Measurements from ENCODE around the gene CALHM6.

CALHM6 gene

DNA sequence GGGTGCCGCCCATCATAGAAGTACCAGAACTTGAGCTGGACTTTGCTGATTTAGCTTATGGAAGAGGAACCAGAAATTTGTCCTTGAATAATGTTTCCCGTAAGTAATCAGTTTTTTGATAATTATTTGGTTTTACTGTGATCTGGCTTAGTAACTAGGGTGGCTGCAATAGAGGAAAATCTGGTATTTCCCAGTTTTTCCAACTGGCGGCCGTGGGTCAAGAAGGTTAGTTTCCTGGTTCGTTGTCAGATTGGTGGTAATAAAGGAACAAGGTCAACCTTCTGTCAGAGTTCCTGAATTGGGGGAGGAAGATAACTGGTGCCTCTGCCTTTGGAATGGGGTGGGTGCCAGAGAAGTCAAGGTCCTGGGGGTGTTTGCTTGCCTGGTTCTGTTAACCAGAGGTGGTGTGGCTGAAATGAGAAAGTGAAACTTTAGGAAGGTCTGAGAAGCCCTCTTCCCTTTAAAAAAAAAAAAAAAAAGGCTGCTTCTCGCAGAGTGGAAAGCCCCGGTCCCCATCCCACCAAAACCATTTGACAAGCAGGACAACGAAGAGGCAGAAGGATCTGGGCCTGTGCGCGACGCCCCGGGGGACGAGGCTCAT is at the start of gene CALHM6:
Gene CALHM6, plus strand, starts transcription at position 45 of the 601 bp plus-strand sequence. Its CDS starts 555 bp downstream, at position 600.
- DNase-seq (ENCODE audit: low read depth) = no peak
- H3K4me3 ChIP-seq (ENCODE audit: low read depth, low read length) = peak within 1 kb of the TSS; percentile 42

DNA sequence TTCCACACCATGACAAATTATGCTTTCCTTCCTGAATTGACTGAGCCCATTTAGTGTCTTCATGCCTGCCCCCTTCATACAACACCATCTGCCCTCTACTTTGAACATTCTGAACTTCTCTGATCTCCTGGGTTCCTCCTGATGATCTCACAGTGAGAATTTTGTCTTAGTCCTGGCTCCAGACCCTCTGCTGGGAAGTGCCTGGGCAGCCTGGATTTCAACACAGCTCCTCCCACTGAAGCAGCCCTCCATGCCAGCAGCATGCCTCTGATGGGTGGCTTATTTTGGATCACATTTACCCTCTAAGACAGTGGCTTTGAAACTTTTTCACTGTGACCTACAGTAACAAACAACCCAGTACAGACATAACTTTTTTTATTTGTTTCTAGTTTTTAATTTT is 48.9 kb upstream of the CALHM6 start:
- H3K4me3 ChIP-seq (ENCODE audit: low read depth, low read length) = no peak overlapping the region
- no peak for DNase-seq (ENCODE audit: low read depth)

DNA sequence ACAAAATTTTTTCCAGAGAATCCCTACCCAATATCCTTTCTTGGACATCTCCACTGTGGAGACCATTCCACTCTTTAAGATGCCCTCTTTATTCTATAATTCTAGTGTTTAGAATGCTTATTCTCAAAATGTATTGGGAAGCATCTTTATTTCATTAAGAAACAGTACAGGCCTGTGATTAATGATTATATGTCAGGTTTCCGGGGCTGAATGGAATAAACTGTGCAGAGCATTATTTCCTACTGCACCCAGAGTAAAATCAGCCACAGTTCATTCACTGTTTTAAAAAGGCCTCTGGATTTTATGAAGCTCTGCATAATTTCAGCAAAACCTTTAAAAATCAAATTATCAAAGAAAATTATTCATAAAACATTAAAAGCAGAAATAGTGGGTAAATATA is 47.8 kb upstream of the CALHM6 start:
- no peak overlapping the region for H3K4me3 ChIP-seq (ENCODE audit: low read depth, low read length)
- no peak for DNase-seq (ENCODE audit: low read depth)

- H3K4me3 ChIP-seq (ENCODE audit: low read depth, low read length) = no peak overlapping the region
- DNase-seq (ENCODE audit: low read depth) = no peak
These were observed 43.5 kb upstream of the CALHM6 start for GRCh38 chr6:116417661-116418060.

GRCh38 chr6:116419069-116419786 is 41.9 kb upstream of the CALHM6 start:
- no peak overlapping the region for H3K4me3 ChIP-seq (ENCODE audit: low read depth, low read length)
- DNase-seq (ENCODE audit: low read depth) = no peak

GRCh38 chr6:116420341-116420740 is 40.8 kb upstream of the CALHM6 start:
- no peak for DNase-seq (ENCODE audit: low read depth)
- H3K4me3 ChIP-seq (ENCODE audit: low read depth, low read length) = no peak overlapping the region

DNA sequence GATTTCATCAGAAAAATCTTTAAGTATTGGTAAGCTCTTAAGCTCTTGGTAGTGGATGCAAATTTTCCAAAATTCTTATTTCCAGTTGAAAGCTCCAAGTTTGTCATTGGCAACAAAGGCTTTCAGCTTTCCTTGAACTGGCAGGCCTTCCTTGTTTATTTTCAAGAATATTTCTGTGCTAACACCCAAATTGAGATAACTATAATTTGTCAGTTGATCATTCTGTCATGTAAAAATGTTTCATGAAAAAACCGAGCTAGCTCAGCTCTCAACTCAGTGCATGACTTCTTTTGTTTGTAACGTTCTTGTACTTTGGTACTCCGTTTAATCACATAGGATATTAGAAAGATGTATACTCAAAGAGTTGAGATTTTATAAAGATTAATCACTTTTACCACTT is 38.9 kb upstream of the CALHM6 start:
- DNase-seq (ENCODE audit: low read depth) = no peak
- H3K4me3 ChIP-seq (ENCODE audit: low read depth, low read length) = no peak overlapping the region

- DNase-seq (ENCODE audit: low read depth) = no peak
- no peak overlapping the region for H3K4me3 ChIP-seq (ENCODE audit: low read depth, low read length)
These were observed 37.2 kb upstream of the CALHM6 start for GRCh38 chr6:116424001-116424400.

DNA sequence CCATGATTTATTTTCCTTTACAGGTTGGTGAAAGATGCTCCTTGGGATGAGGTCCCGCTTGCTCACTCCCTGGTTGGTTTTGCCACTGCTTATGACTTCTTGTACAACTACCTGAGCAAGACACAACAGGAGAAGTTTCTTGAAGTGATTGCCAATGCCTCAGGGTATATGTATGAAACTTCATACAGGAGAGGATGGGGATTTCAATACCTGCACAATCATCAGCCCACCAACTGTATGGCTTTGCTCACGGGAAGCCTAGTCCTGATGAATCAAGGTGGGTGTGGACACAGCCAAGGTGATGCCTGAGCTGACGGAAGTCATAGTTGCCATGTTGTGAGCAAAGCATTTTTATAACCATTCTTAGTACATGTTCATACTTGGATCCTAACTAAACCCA is 34.6 kb upstream of the CALHM6 start:
- no peak for DNase-seq (ENCODE audit: low read depth)
- H3K4me3 ChIP-seq (ENCODE audit: low read depth, low read length) = no peak overlapping the region

GRCh38 chr6:116429111-116429510 is 32.1 kb upstream of the CALHM6 start:
- no peak overlapping the region for H3K4me3 ChIP-seq (ENCODE audit: low read depth, low read length)
- DNase-seq (ENCODE audit: low read depth) = no peak

DNA sequence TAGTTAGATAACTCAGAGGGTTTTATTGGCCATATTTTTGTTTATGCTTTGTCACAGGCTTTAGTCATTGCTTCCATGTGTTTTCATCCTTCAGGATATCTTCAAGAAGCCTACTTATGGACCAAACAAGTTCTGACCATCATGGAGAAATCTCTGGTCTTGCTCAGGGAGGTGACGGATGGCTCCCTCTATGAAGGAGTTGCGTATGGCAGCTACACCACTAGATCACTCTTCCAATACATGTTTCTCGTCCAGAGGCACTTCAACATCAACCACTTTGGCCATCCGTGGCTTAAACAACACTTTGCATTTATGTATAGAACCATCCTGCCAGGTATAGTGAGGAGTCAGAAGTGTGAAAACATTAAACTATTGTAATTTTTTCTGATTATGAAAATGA is 30.3 kb upstream of the CALHM6 start:
- no peak overlapping the region for H3K4me3 ChIP-seq (ENCODE audit: low read depth, low read length)
- DNase-seq (ENCODE audit: low read depth) = no peak

DNA sequence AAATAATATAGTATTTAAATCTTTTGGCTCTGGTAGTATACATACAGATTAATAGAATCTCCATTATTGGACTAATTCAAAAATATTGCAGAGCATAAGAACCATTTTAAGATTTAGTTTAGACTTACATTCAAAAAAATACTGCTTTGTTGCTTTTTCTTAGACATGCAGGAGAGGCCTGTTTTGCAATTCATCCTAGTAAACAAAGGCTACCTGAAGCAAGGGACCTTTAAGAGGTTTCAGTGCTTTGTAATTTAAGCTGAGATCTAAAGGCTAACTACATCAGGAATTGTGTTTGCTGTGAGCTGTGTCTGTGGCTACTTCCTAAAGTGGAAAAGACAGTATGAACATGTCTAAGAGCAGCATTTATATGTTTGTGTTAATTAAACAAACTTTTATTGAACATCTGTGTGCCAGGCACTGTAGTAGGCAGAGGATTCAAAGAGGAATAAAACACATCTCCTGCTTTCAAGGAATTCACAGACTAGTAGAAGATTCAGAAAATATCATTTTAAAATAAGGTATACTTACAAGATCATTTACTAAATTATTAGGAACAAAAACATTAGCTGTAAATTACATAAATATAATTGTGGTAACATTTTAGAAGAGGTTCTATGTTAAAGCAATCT is 29.1 kb upstream of the CALHM6 start:
- DNase-seq (ENCODE audit: low read depth) = no peak
- H3K4me3 ChIP-seq (ENCODE audit: low read depth, low read length) = no peak overlapping the region

DNA sequence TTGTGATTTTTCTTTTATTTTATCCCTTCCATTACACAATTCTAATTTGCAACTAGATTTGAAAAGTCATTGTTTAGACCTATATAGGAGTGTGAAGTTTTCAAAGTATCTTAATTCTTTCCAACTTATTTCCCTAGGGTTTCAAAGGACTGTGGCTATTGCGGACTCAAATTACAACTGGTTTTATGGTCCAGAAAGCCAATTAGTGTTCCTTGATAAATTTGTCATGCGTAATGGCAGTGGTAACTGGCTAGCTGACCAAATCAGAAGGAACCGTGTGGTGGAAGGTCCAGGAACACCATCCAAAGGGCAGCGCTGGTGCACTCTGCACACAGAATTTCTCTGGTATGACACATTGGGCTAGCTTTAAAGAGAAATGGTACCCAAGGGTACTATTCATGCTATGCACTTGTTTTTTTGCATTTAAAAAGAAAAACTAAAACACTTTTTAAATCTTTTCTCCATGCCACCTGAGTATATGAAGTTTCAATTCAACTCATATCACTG is 27.9 kb upstream of the CALHM6 start:
- H3K4me3 ChIP-seq (ENCODE audit: low read depth, low read length) = no peak overlapping the region
- no peak for DNase-seq (ENCODE audit: low read depth)

DNA sequence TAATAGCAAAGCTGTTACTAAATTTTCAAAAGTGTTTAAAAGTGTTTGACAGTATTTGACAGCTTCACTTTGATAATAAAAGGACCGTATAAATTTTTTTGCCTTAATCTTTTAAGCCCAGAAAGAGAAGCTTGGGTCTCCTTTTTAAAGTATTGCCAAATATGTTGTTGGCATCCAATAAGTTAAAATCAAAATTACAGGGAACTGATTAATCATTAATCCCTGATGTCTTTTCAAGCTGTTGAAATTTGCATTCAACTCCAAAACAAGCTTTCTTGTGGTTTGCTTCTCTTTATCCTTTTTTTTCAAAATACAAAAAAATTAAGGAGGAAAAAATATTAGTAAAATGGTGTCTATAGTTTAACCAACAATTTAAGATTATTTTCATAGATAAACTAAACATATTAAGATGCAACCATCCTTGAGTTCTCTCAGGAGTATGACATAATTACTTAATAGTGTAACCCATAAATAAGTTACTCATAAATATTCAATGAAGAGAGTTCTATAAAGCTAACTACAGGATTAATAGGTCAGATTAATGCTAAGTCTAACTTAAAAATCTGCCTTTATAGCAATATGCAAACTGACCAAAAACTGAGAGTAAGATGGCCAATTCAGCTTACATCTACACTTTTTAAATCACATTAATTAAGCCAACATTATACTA is 27.0 kb upstream of the CALHM6 start:
- H3K4me3 ChIP-seq (ENCODE audit: low read depth, low read length) = no peak overlapping the region
- DNase-seq (ENCODE audit: low read depth) = no peak

DNA sequence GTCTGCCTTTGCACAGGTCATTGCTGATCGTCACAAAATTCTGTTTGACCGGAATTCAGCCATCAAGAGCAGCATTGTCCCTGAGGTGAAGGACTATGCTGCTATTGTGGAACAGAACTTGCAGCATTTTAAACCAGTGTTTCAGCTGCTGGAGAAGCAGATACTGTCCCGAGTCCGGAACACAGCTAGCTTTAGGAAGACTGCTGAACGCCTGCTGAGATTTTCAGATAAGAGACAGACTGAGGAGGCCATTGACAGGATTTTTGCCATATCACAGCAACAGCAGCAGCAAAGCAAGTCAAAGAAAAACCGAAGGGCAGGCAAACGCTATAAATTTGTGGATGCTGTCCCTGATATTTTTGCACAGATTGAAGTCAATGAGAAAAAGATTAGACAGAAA is 24.6 kb upstream of the CALHM6 start:
- no peak overlapping the region for H3K4me3 ChIP-seq (ENCODE audit: low read depth, low read length)
- no peak for DNase-seq (ENCODE audit: low read depth)

DNA sequence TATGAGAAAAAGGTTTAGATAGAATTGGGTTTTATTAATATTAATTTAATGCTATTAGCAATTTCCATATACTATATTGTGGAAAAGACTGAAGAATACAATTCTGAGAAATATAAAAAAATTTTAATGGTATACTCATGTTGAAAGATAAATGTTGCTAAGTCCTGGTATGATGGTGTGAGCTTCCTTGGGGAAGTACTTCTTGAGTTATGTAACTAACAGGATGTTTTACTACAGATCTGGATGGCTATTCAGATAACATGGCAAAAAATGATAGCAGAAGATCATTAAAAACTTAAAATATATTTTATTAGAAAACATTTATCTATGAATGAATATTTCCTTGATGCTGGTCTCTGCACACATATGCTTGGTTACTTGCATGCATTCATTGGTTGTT is 23.5 kb upstream of the CALHM6 start:
- no peak for DNase-seq (ENCODE audit: low read depth)
- no peak overlapping the region for H3K4me3 ChIP-seq (ENCODE audit: low read depth, low read length)

DNA sequence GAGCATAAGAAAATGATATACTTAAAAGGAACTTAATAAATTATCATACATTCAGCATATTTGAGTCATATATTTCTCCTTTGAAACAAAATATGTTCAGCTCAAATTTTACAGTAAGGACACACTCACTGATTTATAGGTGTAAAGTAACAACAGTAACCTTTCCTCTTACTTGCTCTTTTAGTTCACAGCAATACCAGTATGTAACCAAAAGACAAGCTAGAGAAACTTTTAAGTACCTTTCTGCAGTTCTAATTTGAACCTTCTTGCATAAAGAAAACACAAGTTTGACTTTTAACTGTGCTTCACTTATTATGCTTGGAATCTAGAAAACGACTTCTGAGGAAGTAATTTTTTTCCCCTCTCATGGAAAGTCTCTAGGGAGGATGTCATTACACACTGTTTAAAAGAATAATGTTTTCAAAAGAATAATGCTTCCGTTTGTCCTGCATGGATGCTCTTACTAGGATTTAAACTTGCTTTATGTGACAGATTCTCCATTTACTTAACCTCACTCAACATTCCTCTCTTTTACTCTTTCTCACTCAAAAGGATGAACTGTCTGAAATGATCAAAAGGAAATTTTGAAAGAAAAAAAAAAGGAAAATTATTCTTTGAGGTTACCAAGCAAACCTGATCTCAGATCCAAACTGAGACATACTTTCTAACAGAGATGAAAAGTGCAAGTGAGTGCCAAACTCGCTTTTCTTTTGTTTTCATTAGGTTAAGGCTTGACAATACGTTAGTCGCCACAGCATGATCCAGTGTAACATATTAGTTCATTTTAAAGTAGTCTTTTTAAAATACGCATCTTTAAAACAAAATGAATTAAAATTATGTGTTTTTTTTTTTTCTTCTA is 22.4 kb upstream of the CALHM6 start:
- no peak overlapping the region for H3K4me3 ChIP-seq (ENCODE audit: low read depth, low read length)
- DNase-seq (ENCODE audit: low read depth) = no peak

- no peak overlapping the region for H3K4me3 ChIP-seq (ENCODE audit: low read depth, low read length)
- no peak for DNase-seq (ENCODE audit: low read depth)
These were observed 21.6 kb upstream of the CALHM6 start for GRCh38 chr6:116439522-116440051.

- DNase-seq (ENCODE audit: low read depth) = no peak
- H3K4me3 ChIP-seq (ENCODE audit: low read depth, low read length) = no peak overlapping the region
These were observed 18.1 kb upstream of the CALHM6 start for GRCh38 chr6:116443105-116443504.

All from skeletal muscle cell (primary cell).